HG03095 (cell line): ENCODE measurements around the gene EFNB2.

Experiments used
- ATAC-seq: cut with Tn5 transposase; IDR thresholded peaks from one replicate; pipeline ENCODE4 v1.9.1; 2021; ENCODE audit warnings: moderate library complexity; ENCODE audit not compliant: unreplicated experiment

The EFNB2 gene

DNA sequence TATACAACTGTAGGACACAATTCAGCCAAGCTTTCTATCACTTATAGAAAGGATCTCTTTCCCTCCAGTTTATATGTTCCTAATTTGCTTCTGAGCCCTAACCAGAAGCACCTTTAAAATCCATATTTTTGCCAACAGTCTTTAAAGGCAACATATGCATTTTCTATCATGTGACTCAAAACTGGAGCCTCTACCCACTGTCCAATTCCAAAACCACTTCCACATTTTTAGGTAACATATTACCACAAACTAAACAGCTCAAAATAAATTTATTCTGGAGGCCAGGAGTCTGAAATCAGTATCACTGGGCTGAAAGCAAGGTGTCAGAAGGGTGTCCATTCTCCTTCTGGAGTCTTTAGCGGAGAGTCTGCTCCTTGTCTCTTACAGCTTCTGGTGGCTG lies 15.9 kb upstream of the EFNB2 start:
- no peak for ATAC-seq

DNA sequence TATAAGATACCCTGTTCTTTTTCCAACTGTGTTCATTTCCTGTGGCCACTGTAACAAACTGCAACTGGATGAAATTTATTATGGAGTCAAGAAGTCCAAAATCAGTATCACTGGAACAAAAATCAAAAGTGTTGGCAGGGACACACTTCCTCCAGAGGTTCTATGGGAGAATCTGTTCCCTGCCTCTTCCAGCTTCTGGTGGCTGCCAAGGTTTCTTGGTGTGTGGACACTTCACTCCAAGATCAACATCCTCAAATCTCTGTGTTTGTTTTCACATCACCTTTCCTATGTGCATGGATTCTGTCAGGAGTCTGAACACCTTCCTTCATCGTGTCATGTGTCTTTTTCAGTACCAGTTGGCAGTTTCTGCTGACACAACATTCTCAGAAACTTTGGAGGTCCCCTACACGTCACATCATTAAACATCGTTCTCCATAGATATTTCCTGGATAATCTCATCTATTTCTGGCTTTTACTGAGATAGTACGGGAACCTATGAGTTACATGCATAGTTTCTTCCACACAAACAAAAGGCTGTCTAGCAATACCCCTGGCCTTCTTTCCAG lies 15.2 kb upstream of the EFNB2 start:
- no peak for ATAC-seq

GRCh38 chr13:106548064-106548696 lies 12.7 kb upstream of the EFNB2 start:
- ATAC-seq: no peak

- ATAC-seq: no peak
These were observed 6.4 kb upstream of the EFNB2 start for GRCh38 chr13:106541826-106542225.

- no peak for ATAC-seq
These were observed 5.2 kb upstream of the EFNB2 start for GRCh38 chr13:106540613-106541012.

DNA sequence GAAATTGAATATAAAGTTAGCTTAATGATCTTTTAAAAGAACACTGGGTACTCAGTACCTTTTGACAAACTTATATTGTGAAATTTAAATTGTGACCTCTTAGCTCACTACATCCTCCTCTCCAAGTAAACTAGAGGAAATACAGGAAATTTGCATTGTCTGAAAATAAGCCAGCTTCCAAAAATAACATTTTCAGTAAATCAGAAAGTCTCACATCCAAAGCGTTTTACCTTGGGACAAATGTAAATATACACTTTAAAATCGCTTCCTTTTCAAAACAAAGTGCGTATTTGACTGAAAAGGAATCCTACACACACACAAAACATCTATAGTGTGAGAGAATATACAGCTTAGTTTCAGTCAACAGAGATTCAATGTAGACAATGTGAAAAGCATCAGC lies 2.1 kb upstream of the EFNB2 start:
- ATAC-seq: no peak

GRCh38 chr13:106536244-106537034 lies 977 bp upstream of the EFNB2 start:
- peak; percentile 30 for ATAC-seq

DNA sequence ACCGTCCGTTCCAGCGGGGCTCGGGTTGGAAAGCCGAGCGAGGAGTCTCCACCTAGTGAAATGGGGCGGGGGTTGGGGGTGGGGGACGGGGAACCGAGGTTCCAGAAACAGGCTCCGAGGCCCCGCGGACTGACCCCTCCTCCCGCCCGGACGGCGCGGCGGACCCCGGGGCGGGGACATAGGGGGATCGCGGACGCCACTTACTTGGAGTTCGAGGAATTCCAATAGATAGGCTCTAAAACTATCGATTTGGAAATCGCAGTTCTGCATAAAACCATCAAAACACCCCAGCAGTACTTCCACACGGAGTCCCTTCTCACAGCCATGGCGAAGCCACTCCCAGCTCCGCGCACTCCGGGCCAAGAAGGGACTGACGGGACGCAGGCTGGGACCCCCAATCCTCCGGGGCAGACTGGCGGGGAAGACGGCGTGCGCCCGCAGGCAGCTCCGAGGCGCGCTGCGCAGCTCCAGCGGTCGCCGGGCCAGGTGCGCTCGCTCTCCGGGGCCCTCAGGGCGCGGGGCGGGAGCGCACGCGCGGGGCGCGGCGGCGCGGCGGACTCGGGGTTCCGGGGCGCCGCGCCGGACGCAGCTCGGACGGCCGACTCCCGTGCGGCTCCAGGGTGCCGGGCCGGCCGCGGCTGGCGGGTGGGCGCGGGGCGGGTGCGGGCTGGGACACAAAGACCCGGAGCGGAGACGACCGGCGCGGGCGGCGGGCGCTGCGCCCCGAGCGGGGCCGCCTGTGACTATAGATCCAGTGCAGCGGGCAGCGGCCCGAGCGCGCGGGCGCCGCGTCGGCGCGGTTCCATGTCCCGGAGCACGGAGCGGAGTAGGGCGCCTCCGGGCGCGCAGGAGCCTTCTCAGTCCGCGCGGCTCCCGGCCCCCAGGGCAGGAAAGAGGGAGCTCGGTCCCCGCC lies 567 bp downstream of the EFNB2 start:
- peak; percentile 18 for ATAC-seq

- no peak for ATAC-seq
These were observed 1.4 kb downstream of the EFNB2 start for GRCh38 chr13:106533943-106534638.

DNA sequence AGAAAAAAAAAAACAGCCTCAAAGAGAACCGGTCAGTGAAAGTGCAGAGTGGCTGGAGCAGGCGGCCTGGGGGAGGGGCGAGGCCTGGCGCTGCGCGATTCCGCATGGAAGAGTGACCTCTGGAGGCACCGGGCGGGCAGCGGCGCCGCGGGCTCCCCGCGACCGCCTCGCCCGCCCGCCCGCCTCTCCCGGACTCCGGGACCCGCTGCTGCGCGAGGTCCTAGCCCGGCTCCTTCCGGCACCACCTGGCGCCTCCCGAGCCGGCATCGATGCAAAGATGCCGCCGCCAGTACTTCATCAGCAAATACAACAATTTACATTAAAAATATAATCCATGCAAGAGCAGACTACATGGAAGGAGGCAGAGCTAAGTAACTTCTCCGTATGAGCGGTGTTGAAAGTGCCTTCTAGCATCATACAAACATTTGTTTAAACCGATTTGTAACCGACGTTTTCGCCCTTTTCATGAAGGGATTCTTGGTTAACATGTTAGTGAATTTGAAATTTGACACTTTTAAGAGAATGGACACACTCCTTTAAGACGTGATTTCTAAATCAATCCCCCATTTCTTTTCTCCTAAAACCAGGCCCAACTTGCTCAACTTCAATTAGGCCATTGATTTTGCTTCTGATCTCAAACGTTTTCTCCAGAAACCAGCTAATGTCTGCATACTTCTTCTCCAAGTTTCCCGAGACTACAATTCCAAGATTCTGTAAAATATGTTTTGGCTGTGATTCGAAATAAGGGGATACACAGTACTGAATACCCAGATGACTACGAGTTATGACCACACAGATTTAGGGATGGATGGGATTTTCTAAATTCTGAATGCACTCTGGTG lies 2.1 kb downstream of the EFNB2 start:
- ATAC-seq: no peak

DNA sequence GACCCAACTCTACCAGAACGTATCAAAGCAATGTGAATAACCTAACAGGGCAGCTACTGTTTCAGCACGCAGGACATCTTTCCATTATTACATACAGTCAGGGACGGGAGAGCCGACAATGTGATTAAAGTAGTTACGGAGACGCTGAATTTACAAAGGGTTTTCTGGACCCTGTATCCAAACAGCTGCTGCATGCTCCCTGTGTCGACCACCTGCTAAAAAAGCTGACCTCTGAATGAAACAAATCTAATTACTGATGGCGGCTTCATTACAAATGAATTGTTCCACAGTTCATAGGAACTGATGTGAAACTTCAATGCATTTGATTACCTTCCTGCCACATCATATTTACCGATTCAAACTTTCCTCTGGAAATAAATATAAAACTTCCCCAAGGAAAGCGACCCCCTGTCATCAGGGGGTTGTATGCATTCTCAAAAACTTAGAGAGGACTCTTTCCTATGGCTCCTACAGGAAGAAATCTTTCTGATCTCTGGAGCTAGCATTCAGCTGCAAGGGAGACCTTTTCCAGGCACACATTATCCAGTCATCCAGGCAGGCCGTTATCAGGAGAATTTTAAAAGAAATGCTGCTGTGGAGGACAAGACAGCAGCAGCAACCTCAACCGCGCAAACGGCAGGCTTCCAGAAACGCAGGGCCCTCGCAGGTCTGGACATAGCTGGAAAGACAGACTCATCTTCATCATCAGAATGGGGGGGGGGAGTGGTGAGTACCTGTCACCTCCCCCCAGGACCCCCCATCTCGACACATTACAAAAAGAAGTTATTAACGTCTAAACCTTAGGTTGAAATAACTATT lies 3.1 kb downstream of the EFNB2 start:
- no peak for ATAC-seq

- ATAC-seq: no peak
These were observed 4.4 kb downstream of the EFNB2 start for GRCh38 chr13:106530980-106531481.

GRCh38 chr13:106530171-106530851 lies 5.2 kb downstream of the EFNB2 start:
- ATAC-seq: no peak

DNA sequence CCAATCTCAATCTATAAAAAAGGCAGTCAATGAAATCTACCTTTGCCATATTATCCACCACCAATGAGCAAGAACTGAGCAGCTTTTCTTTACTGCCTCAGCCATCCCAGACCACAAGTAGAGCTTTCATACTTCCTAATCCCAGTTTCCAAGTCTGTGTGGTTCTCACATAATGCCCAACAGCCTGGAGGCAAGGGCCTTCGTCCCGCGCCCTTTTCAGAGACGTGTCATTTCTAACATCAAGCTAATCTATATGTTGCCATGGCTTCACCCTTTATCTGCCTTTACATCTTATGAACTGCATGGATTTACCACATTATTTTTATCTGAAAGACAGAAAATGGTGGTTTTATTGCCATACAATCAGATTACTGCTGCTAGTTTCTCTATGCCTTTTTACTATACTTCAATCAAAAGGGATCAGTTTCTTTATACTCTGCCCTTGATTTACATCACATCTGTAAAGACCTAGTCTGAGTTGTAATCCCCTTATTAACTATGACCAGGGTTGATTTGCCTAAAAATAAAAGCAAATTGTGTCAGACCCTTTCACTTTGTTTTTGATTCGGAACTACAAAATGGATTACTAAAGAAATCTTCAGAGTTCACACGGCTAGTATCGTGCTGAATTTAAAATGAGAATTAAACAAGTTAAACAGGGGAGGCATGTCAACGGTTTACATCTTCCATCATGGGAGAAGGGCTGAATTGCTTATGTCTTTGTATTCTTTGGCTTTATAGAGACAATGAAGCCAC lies 5.9 kb downstream of the EFNB2 start:
- ATAC-seq: no peak

GRCh38 chr13:106528718-106529414 lies 6.6 kb downstream of the EFNB2 start:
- ATAC-seq: no peak

GRCh38 chr13:106527826-106528225 lies 7.6 kb downstream of the EFNB2 start:
- ATAC-seq: no peak

DNA sequence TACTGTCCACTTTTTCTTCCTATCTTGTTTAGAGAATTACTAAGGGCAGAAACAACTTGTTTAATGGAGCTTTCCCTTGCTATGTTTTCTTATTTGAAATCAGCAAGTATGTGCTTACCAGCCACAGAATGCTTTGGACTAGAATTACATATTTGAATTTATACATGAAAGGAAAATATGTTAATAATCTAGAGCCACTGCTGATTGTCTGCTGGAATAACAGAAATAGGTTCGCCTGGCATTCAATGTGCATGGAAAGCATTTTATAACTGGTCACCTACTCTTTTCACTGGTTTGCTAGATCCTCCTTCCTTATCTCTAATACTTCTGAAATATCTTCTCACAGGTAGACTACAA lies 8.0 kb downstream of the EFNB2 start:
- ATAC-seq: no peak
